Peyer's patch (tissue), 4 donors: ENCODE data around the gene POU2F3. TPM values are rescaled to one million over a fixed set of nuclear protein-coding genes. Genes with fewer than 3 reads are reported as not detected.
"Not testable (repeated sequence)": the region's sequence is repeated elsewhere in the genome, so short reads cannot be mapped to it uniquely, and the experiment has no call there.

ENCODE experiments used
- DNase-seq, 3 donors: peaks; one replicate each; pipeline ENCODE4 v3.0.0-alpha.2; 2017 to 2019
- H3K27ac ChIP-seq, 4 donors: fragments of 200-600 bp; sonication (generic); one replicate each; pipeline ENCODE4 v1.5.1; 2016 to 2019
- H3K27me3 ChIP-seq, 2 donors: fragments of 200-600 bp; sonication (generic); one replicate each; pipeline ENCODE4 v1.5.1; 2019
- H3K36me3 ChIP-seq, 3 donors: fragments of 200-600 bp; sonication (generic); one replicate each; pipeline ENCODE4 v1.5.1; 2016 to 2019
- H3K4me1 ChIP-seq, 4 donors: fragments of 200-600 bp; sonication (generic); one replicate each; pipeline ENCODE4 v1.5.1; 2016 to 2019
- H3K4me3 ChIP-seq, 4 donors: fragments of 200-600 bp; sonication (generic); 1 replicate in 3 of 4; 2 replicates in 1 of 4; pipeline ENCODE4 v1.5.1; 2016 to 2019; ENCODE audit warnings: mild to moderate bottlenecking in 1 of 4
- H3K9me3 ChIP-seq, 4 donors: fragments of 200-600 bp; sonication (generic); one replicate each; pipeline ENCODE4 v1.5.1; 2016 to 2019; ENCODE audit warnings: mild to moderate bottlenecking in 1 of 4
- POLR2A ChIP-seq, 2 donors: fragments of 450-650 bp; IDR thresholded peaks; one replicate each; pipeline ENCODE4 v1.5.1; 2017; ENCODE audit warnings: antibody characterized with exemption in 2 of 2, mild to moderate bottlenecking in 2 of 2, moderate library complexity in 2 of 2
- total RNA-seq, 4 donors: library from RNA; depleted of rRNA; stranded (reverse); fragments of >200 nt; gene quantifications; one replicate each; pipeline ENCODE4 v1.1.0, GENCODE V29; 2016
- TF ChIP-seq, protein P1 (sequence below), 6 experiments: fragments of 450-650 bp in 4 of 6; fragments of 200-600 bp in 2 of 6; sonication (generic) in 1 of 6; IDR thresholded peaks; one replicate each; pipeline ENCODE4 v1.5.1; 2017 to 2019; ENCODE audit warnings: antibody characterized with exemption in 6 of 6, mild to moderate bottlenecking in 3 of 6, moderate library complexity in 1 of 6

The POU2F3 gene
- total RNA-seq, 4 donors from 2014 or later = 2.2 to 3.3 (median 2.8) TPM; not detected in 1

DNA sequence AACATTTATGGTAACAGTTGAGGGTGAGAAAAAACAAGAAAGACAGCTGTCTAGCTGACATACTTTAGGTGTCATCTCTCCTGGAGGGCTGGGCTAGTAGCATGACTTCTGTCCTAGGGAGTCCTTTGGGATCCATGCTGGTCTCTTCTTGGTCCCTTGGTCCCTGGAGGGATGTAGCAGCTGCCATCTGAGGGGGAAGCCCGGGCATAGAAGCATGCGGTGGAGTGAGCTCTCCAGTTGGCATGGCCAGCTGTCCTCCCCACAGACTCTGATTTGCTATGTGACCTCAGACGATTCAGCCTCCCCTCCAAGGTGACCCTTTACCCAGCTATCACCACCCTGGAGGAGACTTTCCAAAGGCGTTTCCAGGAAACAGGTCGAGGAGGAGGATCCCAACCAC lies 28.7 kb downstream of the POU2F3 start:
- Histone ChIP-seq H3K27me3 (no peaks in the 10 kb centered on the region), H3K4me3 (no peak overlapping the region), H3K36me3 (no peaks in the 10 kb centered on the region), H3K4me1 (no peaks in the 10 kb centered on the region), H3K27ac (no peak overlapping the region), H3K9me3 (no peaks in the 10 kb centered on the region)
- DNase-seq = no peak
- TF ChIP-seq, protein P1, sequence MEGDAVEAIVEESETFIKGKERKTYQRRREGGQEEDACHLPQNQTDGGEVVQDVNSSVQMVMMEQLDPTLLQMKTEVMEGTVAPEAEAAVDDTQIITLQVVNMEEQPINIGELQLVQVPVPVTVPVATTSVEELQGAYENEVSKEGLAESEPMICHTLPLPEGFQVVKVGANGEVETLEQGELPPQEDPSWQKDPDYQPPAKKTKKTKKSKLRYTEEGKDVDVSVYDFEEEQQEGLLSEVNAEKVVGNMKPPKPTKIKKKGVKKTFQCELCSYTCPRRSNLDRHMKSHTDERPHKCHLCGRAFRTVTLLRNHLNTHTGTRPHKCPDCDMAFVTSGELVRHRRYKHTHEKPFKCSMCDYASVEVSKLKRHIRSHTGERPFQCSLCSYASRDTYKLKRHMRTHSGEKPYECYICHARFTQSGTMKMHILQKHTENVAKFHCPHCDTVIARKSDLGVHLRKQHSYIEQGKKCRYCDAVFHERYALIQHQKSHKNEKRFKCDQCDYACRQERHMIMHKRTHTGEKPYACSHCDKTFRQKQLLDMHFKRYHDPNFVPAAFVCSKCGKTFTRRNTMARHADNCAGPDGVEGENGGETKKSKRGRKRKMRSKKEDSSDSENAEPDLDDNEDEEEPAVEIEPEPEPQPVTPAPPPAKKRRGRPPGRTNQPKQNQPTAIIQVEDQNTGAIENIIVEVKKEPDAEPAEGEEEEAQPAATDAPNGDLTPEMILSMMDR (IDR thresholded peaks at IDR 0.05) = no peak
- no peak for TF ChIP-seq POLR2A (IDR thresholded peaks at IDR 0.05)

DNA sequence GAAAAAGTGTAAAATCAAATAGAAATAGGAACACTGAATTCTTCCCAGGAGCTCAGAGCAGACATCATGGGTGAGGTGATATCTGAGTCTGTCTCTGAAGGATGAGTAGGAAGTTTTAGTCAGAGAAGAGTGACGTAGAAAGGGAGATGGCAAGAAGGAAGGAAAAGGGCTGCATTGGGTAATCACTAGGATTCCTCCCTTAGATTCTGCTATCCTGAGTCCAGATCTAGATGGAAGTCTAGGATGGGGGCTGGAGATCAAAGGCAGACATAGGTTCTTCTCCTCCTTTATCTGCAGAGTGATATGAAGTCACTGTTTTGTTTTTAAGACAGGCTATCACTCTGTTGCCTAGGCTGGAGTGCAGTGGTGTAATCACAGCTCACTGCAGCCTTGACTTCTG lies 30.4 kb downstream of the POU2F3 start:
- Histone ChIP-seq H3K9me3 (no peaks in the 10 kb centered on the region), H3K4me3 (no peak overlapping the region), H3K4me1 (no peaks in the 10 kb centered on the region), H3K27ac (no peak overlapping the region), H3K36me3 (no peaks in the 10 kb centered on the region), H3K27me3 (no peaks in the 10 kb centered on the region)
- no peak for TF ChIP-seq POLR2A (IDR thresholded peaks at IDR 0.05)
- TF ChIP-seq, protein P1 (IDR thresholded peaks at IDR 0.05) = no peak
- no peak for DNase-seq

DNA sequence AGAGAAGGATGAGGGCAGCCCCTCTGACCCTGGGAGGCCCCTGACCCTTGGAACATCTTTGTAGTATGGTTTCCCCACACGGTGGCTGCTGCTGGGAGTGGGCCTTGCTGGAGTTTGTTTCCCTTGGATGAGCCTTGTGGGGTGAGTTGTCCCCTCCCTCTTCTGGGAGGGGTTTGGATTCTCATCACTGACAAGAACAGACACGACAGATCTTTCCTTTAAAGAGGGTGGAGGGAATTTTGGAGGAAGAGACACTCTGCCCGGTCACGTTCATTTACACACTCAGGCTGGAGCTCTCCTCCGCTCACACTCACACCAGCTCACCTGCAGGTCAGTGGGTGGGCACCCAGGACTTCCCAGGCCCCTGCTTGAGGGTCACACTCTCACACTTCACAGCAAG lies 31.7 kb downstream of the POU2F3 start:
- Histone ChIP-seq H3K27ac (no peak overlapping the region), H3K4me1 (no peaks in the 10 kb centered on the region), H3K36me3 (no peaks in the 10 kb centered on the region), H3K4me3 (no peak overlapping the region), H3K27me3 (no peaks in the 10 kb centered on the region), H3K9me3 (no peaks in the 10 kb centered on the region)
- TF ChIP-seq, protein P1 (IDR thresholded peaks at IDR 0.05) = no peak
- no peak for TF ChIP-seq POLR2A (IDR thresholded peaks at IDR 0.05)
- DNase-seq = no peak

DNA sequence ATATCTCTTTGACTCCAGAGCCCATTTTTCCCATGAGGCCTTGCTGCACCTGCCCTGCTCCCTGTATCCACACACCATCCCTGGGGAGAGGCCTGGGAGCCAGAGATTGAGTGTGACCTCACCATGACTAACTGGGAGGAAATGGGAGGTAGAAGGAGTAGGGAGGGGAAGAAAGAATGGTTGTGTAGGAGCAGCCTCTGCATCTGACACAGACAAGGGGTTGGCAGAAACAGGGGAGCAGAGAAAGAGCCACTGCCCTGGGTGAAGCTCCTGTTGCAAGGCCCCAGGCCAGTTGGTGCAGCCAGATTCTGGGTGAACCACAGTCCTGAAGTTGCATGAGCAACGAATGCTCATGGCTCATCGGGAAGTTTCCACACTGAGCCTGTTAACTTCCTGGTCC lies 32.4 kb downstream of the POU2F3 start:
- no peaks in the 10 kb centered on the region for H3K36me3 ChIP-seq
- no peak for TF ChIP-seq POLR2A (IDR thresholded peaks at IDR 0.05)
- TF ChIP-seq, protein P1 (IDR thresholded peaks at IDR 0.05) = no peak
- H3K4me3 ChIP-seq = no peak overlapping the region
- no peaks in the 10 kb centered on the region for H3K9me3 ChIP-seq
- H3K4me1 ChIP-seq = no peaks in the 10 kb centered on the region
- no peak for DNase-seq
- no peak overlapping the region for H3K27ac ChIP-seq
- no peaks in the 10 kb centered on the region for H3K27me3 ChIP-seq

DNA sequence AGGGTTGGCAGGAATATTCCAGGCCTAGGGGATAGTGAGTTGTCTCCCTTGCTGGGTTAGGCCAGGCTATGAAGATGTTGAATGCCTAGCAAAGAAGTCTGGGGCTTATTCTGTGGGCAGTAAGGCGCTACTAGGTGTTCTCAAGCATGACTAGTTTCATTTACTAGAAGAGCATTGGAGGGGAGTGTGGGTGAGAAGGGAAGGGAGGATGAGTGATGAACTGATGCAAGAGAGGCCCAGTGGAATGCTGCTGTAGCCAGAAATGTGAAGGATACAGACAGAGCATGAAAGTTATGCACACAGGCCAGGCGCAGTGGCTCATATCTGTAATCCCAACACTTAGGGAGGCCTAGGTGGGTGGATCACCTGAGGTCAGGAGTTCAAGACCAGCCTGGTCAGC lies 33.5 kb downstream of the POU2F3 start:
- Histone ChIP-seq H3K4me3 (no peak overlapping the region), H3K27me3 (no peaks in the 10 kb centered on the region), H3K4me1 (no peaks in the 10 kb centered on the region), H3K27ac (no peak overlapping the region), H3K9me3 (no peaks in the 10 kb centered on the region), H3K36me3 (no peaks in the 10 kb centered on the region)
- DNase-seq = no peak
- TF ChIP-seq, protein P1 (IDR thresholded peaks at IDR 0.05) = no peak
- no peak for TF ChIP-seq POLR2A (IDR thresholded peaks at IDR 0.05)

DNA sequence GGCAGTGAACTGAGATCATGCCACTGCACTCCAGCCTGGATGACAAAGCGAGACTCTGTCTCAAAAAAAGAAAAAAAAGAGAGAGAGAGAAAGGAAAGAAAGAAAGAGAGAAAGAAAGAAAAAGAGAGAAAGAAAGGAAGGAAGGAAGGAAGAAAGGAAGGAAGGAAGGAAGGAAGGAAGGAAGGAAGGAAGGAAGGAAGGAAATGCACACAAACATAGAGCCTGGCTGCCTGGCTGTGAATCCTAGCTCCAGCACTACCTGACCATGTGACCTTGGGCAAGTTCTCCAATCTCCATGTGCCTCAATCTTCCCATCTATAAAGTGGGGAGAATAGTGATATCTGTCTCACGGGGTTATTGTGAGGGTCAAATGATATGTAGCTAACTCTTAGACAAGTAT lies 34.0 kb downstream of the POU2F3 start:
- DNase-seq, H3K4me1 ChIP-seq, H3K36me3 ChIP-seq, H3K9me3 ChIP-seq, H3K4me3 ChIP-seq, H3K27me3 ChIP-seq, H3K27ac ChIP-seq: not testable (repeated sequence)
